AG04450 (cell line): Measurements from ENCODE around the gene DGCR6. TPM values are rescaled to one million over a fixed set of nuclear protein-coding genes. Genes with fewer than 3 reads are reported as not detected.
"Not testable (repeated sequence)": the region's sequence is repeated elsewhere in the genome, so short reads cannot be mapped to it uniquely, and the experiment has no call there.

Experiments used
- CTCF ChIA-PET: fragments of 300-600, 350-600 bp; formaldehyde crosslinking; extraction: SDS; loops from one replicate; lab custom pipeline; 2022; ENCODE audit warnings: antibody characterized with exemption, inconsistent platforms; lab: Charles Lee
- POLR2A ChIA-PET: fragments of 350-600 bp; formaldehyde crosslinking; extraction: SDS; loops from one replicate; lab custom pipeline; 2021; ENCODE audit warnings: antibody characterized with exemption, inconsistent platforms; lab: Yijun Ruan, JAX
- DNase-seq: peaks from one replicate; pipeline ENCODE4 v3.0.0-alpha.2; 2011; ENCODE audit warnings: low read depth, low spot score
- H3K27ac ChIP-seq: one replicate; pipeline ENCODE4 v1.5.1; 2012; ENCODE audit warnings: low read depth, low read length, control low read depth
- H3K27me3 ChIP-seq: one replicate; pipeline ENCODE4 v1.6.0; 2012; ENCODE audit warnings: low read length; ENCODE audit not compliant: control insufficient read depth, insufficient read depth
- H3K4me3 ChIP-seq: 2 replicates; pipeline ENCODE4 v1.5.1; 2011; ENCODE audit warnings: mild to moderate bottlenecking, low read depth, low read length, control low read depth
- H3K9me3 ChIP-seq: 2 replicates; pipeline ENCODE4 v1.5.1; 2012; ENCODE audit warnings: low read length; ENCODE audit not compliant: control insufficient read depth, insufficient read depth
- polyA plus RNA-seq: library from polyadenylated mRNA; depleted of rRNA; stranded (reverse); fragments of >200 nt; gene quantifications from 2 replicates; pipeline ENCODE4 v1.2.3, GENCODE V29; 2011
- TF ChIP-seq, protein P1 (sequence below): IDR thresholded peaks from 2 replicates; pipeline ENCODE4 v1.5.1; 2011; ENCODE audit warnings: low read depth, low read length, control low read depth, inconsistent platforms

The DGCR6 gene
- polyA plus RNA-seq, 1 experiment = 0.06 TPM

DNA sequence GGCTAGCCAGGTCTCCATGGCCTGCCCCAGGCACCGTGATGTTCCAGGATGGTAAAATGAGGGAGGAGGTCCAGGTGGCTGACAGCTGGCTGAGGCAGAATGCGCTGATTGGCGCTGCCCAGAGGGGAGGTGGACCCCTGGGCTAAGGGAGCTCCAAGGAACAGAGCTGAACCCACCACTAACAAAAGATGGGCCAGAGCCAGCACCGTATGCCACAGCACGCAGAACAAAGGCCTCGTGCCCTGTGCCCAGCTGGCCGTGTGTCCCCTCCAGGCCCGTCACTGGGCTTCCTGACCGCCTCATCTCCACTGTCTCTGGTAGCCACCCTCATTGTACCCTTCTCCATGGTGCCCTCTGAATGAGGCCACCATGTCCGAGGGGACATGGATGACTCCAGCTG, 49.6 kb downstream of the DGCR6 start:
- no peak overlapping the region for H3K27ac ChIP-seq
- no peaks in the 10 kb centered on the region for H3K27me3 ChIP-seq
- H3K9me3 ChIP-seq = no peaks in the 10 kb centered on the region
- TF ChIP-seq, protein P1, sequence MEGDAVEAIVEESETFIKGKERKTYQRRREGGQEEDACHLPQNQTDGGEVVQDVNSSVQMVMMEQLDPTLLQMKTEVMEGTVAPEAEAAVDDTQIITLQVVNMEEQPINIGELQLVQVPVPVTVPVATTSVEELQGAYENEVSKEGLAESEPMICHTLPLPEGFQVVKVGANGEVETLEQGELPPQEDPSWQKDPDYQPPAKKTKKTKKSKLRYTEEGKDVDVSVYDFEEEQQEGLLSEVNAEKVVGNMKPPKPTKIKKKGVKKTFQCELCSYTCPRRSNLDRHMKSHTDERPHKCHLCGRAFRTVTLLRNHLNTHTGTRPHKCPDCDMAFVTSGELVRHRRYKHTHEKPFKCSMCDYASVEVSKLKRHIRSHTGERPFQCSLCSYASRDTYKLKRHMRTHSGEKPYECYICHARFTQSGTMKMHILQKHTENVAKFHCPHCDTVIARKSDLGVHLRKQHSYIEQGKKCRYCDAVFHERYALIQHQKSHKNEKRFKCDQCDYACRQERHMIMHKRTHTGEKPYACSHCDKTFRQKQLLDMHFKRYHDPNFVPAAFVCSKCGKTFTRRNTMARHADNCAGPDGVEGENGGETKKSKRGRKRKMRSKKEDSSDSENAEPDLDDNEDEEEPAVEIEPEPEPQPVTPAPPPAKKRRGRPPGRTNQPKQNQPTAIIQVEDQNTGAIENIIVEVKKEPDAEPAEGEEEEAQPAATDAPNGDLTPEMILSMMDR = no peak
- ChIA-PET CTCF (interaction anchor here (0.7 kb wide), 1 partner anchor 522 kb away, joined by 3 read pairs; no protein-coding TSS in a partner anchor), POLR2A (no interaction called here)
- no peak for DNase-seq
- H3K4me3 ChIP-seq = no peak overlapping the region

DNA sequence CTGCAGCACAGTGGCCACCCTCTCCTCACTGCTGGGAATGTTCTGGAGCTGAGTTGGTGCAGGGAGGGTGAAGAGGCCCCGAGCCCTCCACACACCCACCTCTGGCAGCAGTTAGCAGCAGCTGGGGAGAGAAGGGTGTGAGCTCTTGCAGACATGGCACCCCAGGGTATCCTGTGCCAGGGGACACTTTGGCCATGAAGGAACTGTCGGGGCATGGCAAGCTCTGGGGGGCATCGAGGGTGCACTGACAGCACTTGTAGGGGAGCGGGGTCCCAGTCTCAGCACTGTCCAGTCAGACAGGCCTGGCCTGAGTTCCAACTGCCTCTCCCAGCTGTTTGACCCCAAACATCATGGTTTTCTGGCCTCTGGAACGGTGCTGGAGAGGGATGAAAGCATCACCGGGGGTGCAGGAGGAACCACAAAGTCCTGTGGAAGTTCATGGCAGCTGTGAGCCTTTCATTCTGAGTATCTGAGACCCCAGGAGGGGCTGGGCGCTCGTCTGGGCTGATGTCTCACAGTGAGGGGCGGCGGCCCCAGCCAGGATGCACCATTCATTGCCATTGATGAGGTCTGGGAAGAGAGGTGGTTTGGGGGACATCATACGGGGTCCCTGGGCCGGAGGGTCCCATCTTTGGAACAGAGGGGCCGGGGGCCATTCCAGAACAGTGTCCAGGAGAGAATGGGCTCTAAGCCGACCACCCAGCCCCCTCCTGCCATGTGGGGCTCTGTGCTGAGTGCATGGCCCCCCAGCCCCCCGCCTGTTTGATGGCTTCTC, 50.2 kb downstream of the DGCR6 start:
- H3K27ac ChIP-seq, H3K9me3 ChIP-seq, POLR2A ChIA-PET, H3K27me3 ChIP-seq, DNase-seq, CTCF ChIA-PET, H3K4me3 ChIP-seq: not testable (repeated sequence)

DNA sequence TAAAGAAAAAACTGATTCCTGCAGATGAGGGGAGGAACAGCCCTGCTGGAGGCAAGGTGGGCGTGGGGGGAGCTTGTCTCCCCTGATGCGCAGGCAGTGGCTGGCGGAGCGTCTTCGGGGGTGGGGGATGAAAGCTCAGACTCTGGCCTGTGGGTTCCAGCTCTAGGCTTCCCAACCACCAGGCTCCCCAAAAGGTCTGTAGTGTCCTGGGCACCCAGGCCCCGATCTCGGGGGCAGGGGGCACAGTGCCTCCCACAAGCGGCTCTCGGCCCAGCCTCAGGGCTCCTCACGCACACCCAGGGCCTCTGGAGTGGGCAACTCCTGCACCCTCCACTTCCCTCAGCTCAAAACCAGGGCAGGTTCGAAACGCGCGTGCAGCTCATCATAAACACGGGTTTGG, 50.8 kb downstream of the DGCR6 start:
- H3K9me3 ChIP-seq, CTCF ChIA-PET, H3K27me3 ChIP-seq: not testable (repeated sequence)

DNA sequence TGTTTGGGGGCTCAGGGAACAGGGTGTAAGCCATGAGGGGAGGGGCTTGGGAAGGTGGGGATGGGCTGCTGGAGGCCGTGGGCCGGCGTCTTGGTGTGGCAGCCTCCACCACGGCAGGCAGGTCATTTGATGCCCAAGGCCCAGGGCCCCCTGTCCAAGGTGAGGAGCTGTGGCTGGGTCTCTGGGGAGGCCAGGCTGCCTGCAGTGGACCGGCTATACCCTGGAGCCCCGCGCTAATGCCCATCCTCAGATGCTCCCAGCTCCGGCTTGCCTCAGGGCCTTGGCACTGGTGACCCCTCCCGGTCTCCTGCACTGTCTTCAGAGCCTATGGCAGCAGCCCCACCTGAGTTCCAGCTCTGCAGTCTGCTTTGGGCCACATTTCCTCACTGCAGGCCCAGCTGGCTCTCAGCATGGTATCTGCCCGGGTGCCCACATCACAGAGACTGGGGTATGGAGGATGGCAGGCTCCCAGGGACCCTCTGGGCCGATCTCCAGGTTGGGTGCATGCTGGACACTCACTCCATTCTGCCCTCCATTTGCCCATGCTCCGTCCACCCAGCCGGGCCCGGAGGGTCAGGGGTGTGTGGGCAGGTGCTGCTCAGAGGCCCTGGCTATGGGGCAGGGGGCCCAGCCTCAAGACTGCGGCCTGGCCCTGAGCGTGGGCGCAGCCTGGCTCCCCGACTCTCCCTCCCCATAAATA, 51.7 kb downstream of the DGCR6 start:
- DNase-seq, CTCF ChIA-PET, POLR2A ChIA-PET, H3K27me3 ChIP-seq, H3K4me3 ChIP-seq, H3K27ac ChIP-seq, H3K9me3 ChIP-seq: not testable (repeated sequence)

More for the DNA sequence above, 50.8 kb downstream of the DGCR6 start:
- H3K4me3 ChIP-seq, POLR2A ChIA-PET, DNase-seq, H3K27ac ChIP-seq: not testable (repeated sequence)

DNA sequence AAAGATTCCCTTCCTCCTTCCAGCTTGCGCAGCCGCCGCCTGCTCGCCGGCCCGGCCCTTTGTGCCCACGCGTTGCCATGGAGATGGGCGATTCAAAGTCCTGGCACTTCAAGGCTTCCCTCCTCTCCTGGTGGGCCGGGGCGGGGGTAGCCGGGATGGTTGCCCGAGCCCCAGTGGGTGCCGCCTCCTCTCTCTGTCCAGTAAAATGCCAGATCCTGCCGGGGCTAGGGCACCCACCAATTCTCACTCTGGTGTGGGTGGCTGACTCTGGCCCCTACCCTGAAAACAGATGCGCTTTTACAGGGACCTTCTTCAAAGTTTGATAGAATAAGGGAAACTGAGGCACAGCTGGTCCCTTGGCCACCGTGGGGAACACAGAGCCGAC, 52.2 kb downstream of the DGCR6 start:
- H3K9me3 ChIP-seq, H3K27me3 ChIP-seq, H3K27ac ChIP-seq, POLR2A ChIA-PET, H3K4me3 ChIP-seq, DNase-seq, CTCF ChIA-PET: not testable (repeated sequence)

DNA sequence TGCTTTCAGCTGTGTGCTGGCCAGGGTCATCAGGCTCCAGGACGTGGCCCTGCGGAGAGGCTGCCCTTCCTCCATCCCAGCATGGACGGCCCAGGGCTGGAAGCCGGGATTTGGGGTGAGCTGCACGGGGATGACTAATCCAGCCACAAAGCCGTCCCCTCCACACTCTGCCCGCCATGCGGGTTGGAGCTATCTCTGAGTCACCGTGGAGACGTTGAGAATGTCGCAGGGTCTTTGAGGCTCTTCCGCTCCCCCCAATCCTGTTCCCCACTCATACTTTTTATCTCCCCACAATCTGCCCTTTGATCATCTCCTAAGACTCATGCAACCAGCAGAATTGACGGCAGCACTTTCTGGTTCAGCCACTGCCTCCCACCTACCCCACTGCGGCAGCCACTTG, 52.6 kb downstream of the DGCR6 start:
- POLR2A ChIA-PET, H3K27me3 ChIP-seq, H3K27ac ChIP-seq, H3K4me3 ChIP-seq, DNase-seq, CTCF ChIA-PET, H3K9me3 ChIP-seq: not testable (repeated sequence)

DNA sequence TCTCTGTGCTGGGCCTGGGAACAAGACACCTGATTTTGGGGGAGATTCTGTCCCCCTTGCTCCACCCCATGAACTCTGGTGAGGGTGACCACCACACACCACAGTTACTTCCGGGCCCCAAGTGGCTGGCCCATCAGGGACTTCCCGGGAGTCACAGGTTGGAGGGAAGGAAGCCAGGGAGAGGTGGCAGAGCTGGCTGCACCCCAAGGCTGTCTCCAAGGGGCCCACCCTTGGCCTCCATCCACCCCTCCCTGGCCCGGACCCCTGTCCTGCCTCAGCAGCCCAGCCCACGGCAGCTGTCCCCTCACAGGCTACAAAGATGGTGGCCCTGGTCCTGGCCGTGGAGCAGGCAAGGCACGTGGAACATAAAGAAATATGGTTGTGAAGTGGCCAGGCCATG, 53.1 kb downstream of the DGCR6 start:
- POLR2A ChIA-PET, H3K4me3 ChIP-seq, H3K27me3 ChIP-seq, DNase-seq, H3K9me3 ChIP-seq, H3K27ac ChIP-seq: not testable (repeated sequence)
- CTCF ChIA-PET = interaction anchor here (0.5 kb wide), 1 partner anchor 22 kb away, joined by 3 read pairs; no protein-coding TSS in a partner anchor

DNA sequence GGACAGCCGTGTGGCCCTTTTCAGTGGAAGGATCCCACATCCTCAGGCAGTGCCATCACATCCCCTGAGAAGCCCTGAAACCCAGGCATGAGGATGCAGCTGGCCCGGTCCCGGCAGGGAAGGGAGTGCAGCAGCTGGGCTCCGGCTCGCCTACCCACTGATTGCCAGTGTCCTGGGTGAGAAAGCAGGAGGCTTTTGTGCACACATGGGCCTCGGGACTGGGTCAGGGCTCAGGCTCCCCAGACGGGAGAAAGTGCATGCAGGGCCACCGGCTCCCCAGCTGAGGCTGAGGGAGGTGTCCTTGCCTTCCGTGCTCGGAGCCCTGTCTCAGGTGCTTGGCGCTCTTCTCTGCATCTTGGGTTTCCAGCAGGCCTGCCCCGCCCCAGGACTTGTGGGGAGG, 53.6 kb downstream of the DGCR6 start:
- DNase-seq, POLR2A ChIA-PET, H3K9me3 ChIP-seq, H3K27ac ChIP-seq, H3K4me3 ChIP-seq, H3K27me3 ChIP-seq: not testable (repeated sequence)
- CTCF ChIA-PET = interaction anchor here (0.5 kb wide), 1 partner anchor 22 kb away, joined by 3 read pairs; no protein-coding TSS in a partner anchor

DNA sequence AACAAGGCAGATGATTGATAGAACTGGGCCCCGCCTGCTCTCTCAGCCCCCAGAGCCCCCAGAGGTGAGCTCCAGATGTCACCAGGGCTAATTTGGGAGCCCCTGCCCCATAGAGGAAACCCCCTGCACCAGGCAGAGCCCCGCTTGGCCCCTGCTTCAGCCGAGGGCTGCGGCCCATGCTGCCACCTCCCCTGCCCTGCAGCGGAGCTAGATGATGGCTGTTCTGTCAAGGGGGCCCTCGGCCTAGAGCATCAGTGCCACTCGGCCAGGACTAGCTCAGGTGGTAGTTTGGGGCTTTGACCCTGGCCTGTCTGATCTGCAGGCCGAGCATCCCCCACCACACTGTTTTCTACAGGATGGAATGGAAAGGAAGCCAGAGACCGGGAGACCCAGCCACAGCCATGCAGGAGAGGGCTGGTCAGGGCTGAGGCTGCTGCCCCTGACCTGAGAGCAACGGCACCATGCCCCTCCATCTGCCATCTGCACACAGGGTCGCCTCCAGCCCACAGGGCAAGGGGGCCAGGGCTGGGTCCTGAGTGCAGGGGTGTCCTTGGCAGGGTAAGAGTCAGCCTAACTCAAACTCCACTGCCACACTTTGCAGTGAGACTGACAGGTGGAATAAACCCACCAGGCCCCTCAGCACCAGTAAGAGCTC, 54.2 kb downstream of the DGCR6 start:
- DNase-seq, H3K27me3 ChIP-seq, CTCF ChIA-PET, H3K27ac ChIP-seq, H3K9me3 ChIP-seq, POLR2A ChIA-PET, H3K4me3 ChIP-seq: not testable (repeated sequence)

DNA sequence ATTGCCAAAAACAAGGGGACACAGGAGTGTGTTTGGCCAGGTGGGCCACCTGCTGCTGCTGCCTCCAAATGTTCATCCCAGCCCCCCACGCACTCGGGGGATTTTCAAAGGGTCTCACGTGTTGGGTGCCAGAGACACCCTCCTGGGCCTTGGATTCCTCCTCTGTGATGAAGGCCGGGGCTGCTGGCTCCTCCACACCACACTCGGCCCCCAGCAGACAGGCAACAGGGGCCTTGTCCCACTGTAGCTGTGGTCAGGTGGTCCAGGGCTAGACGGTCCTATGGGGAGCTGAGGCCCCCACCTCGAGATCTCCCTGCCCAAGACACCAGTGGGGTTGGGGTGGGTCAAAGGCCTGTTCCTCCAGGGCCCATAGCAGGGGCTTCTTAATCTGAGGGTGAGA, 55.1 kb downstream of the DGCR6 start:
- DNase-seq, H3K4me3 ChIP-seq, POLR2A ChIA-PET, H3K27me3 ChIP-seq, CTCF ChIA-PET, H3K27ac ChIP-seq, H3K9me3 ChIP-seq: not testable (repeated sequence)
